Activated CD4-positive, alpha-beta T cell treated with anti-CD3 and anti-CD28 coated beads, Interleukin-2, amount 10 ng/mL, durations not matched to agents 24 days and 14 days (primary cell): Measurements from ENCODE around the gene GPR25. TPM values are rescaled to one million over a fixed set of nuclear protein-coding genes. Genes with fewer than 3 reads are reported as not detected.

Experiments used
- DNase-seq: peaks from one replicate; pipeline ENCODE4 v3.0.0; 2022
- H3K27ac Mint-ChIP-seq: one replicate; pipeline ENCODE4 v1.8.0; 2022; ENCODE audit warnings: mild to moderate bottlenecking, mixed read lengths
- H3K27me3 Mint-ChIP-seq: one replicate; pipeline ENCODE4 v1.8.0; 2022; ENCODE audit warnings: mixed read lengths
- H3K36me3 Mint-ChIP-seq: one replicate; pipeline ENCODE4 v1.8.0; 2022; ENCODE audit warnings: low read depth, mild to moderate bottlenecking, mixed read lengths
- H3K4me1 Mint-ChIP-seq: one replicate; pipeline ENCODE4 v1.8.0; 2021; ENCODE audit warnings: mixed read lengths
- H3K4me3 Mint-ChIP-seq: one replicate; pipeline ENCODE4 v1.8.0; 2022; ENCODE audit warnings: mild to moderate bottlenecking, moderate library complexity, mixed read lengths
- H3K9me3 Mint-ChIP-seq: one replicate; pipeline ENCODE4 v1.8.0; 2021; ENCODE audit warnings: mixed read lengths
- intact Hi-C: fragments of 100-400 bp; cut with micrococcal nuclease; formaldehyde crosslinking; loops from one replicate; pipeline ENCODE4 v1.15.1; 2023
- total RNA-seq: library from RNA; stranded (reverse); gene quantifications from 2 replicates; pipeline ENCODE4 v1.2.3, GENCODE V29; 2022

Gene GPR25
- total RNA-seq, 1 donor from 2014 or later, result not detected

DNA sequence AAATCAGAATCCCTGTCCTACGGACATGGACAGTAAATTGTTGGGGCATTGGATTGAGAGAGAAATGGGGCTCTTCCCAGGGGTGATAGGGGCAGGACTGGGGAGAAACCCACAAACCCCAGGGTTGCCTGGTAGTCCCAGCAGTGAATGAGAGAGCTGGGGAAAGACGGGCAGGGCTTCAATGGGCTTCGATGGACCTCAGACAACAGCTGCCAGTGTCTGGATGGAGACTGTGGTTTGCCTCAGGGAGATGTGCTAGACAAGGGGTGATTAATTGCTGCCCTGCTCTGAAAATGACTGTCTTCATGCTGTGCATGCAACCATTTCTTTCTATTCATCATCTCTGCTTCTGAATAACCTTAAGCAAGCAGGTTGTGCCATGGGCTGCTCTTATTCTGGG lies 7.4 kb downstream of the GPR25 start:
- Mint-ChIP-seq H3K4me3 (no peak overlapping the region), H3K4me1 (peaks cover 8% of the 10 kb centered on the region), H3K36me3 (no peaks in the 10 kb centered on the region), H3K9me3 (no peaks in the 10 kb centered on the region), H3K27ac (no peak overlapping the region), H3K27me3 (peaks cover 45% of the 10 kb centered on the region)
- DNase-seq, result no peak
- intact Hi-C loops, result loop anchor here (10.0 kb wide), 1 partner anchor 135 kb away; no protein-coding TSS in a partner anchor

DNA sequence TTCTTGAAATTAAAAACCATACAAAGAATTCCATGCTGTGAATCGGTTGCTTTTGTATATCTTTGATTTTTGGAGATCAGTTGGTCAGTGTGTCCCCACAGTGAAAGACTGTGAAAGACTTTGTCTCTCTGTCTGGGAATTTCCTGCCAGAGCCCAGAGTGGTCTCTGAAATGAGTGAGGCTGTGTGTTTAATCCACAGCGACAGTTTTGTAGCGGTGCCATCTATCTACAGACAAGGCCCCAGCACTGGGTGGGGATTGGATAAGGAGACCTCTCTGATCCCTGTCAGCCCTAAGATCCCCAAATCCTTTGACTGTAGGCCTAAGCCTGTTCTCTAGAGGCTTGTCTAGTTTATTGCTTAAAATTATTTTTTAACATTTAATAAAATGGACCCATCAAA lies 10.3 kb downstream of the GPR25 start:
- intact Hi-C loops, result loop anchor here (10.0 kb wide), 1 partner anchor 138 kb away; no protein-coding TSS in a partner anchor
- Mint-ChIP-seq H3K4me1 (peaks cover 17% of the 10 kb centered on the region), H3K27ac (no peak overlapping the region), H3K27me3 (peaks cover 32% of the 10 kb centered on the region), H3K4me3 (no peak overlapping the region), H3K36me3 (no peaks in the 10 kb centered on the region), H3K9me3 (no peaks in the 10 kb centered on the region)
- DNase-seq, result no peak

DNA sequence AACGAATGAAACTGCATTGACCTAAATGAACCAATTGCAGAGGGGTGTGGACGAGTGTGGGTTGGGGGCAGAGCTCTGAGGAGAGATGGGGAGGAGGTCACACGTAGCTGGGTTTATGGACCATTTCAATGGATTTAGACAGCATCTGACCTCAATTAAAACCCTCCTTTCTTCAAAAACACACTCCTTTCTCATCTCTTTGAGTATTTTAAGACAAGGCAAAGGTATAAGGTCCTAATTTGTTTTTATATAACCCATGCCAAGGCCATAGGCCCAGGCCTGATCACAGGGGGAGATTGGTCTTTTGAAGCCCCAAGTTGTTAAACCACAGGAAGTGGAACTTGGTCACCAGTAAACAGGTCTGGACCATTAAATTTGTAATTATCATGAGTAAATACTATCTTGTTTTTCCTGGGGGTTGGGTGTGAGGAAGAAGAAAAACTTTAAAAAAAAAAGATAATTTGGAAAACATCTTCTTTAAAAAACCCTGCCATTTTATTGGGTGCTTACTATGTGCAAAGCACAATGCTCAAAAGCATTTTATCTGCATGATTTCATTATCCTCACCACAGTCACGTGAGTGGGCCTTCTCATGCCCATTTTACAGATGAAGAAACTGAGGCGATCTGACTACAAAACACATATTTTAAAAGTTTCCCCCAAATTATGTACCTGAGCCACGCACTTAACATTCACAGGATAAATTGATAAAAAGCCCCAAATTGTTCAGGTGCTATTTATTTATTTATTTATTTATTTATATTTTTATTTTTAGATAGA lies 13.0 kb downstream of the GPR25 start:
- H3K9me3 Mint-ChIP-seq, result no peaks in the 10 kb centered on the region
- no peaks in the 10 kb centered on the region for H3K36me3 Mint-ChIP-seq
- intact Hi-C loops, result loop anchor here (5.0 to 10.0 kb wide), 4 partner anchors 141 to 734 kb away; partner anchors contain the start of gene KIF14
- H3K27me3 Mint-ChIP-seq, result peaks cover 27% of the 10 kb centered on the region
- DNase-seq, result no peak
- peaks cover 35% of the 10 kb centered on the region for H3K4me1 Mint-ChIP-seq
- H3K4me3 Mint-ChIP-seq, result no peak overlapping the region
- H3K27ac Mint-ChIP-seq, result no peak overlapping the region

DNA sequence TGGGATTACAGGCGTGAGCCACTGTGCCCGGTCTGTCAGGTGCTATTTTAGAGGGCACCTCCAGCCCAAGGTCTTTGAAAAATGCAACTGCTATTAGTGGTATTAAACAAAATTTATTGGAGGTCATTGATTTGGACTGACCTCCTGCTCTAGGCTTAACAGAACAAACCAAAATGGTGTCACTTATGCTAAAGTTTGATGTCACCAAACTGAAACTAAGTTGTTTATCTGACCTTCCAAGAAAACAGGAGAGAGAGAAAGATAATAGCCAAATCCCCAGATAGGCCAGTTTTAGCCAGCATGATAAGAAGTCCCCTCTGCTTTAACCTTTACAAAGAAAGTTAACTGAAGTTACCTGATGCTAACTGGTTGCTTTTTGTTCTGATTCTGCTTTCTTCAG lies 13.8 kb downstream of the GPR25 start:
- Mint-ChIP-seq H3K9me3 (no peaks in the 10 kb centered on the region), H3K4me3 (no peak overlapping the region), H3K4me1 (peaks cover 38% of the 10 kb centered on the region), H3K27me3 (peaks cover 27% of the 10 kb centered on the region), H3K27ac (no peak overlapping the region), H3K36me3 (no peaks in the 10 kb centered on the region)
- no peak for DNase-seq
- intact Hi-C loops, result loop anchor here (5.0 to 10.0 kb wide), 4 partner anchors 142 to 734 kb away; partner anchors contain the start of gene KIF14

DNA sequence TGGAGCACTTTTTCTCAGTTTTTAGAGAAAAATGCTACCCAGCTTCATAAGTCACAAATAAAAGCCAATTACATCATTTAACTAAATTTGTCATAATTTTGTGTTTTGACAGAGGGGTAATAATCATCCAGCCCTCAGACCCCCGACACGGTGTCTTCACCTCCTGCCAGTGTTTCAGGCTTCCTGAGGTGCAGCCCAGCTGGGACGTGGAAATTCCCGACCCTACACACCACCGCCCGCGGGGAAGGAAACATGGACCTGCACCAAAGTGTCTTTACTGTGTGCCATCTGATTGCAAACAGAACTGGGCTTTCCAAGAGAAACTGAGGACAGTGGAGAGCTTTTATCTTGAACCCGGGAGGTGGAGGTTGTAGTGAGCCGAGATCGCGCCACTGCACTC lies 14.3 kb downstream of the GPR25 start:
- no peak for DNase-seq
- no peaks in the 10 kb centered on the region for H3K36me3 Mint-ChIP-seq
- intact Hi-C loops, result loop anchor here (5.0 to 10.0 kb wide), 4 partner anchors 142 to 735 kb away; partner anchors contain the start of gene KIF14
- peaks cover 30% of the 10 kb centered on the region for H3K27me3 Mint-ChIP-seq
- no peaks in the 10 kb centered on the region for H3K9me3 Mint-ChIP-seq
- no peak overlapping the region for H3K27ac Mint-ChIP-seq
- peaks cover 39% of the 10 kb centered on the region for H3K4me1 Mint-ChIP-seq
- no peak overlapping the region for H3K4me3 Mint-ChIP-seq

DNA sequence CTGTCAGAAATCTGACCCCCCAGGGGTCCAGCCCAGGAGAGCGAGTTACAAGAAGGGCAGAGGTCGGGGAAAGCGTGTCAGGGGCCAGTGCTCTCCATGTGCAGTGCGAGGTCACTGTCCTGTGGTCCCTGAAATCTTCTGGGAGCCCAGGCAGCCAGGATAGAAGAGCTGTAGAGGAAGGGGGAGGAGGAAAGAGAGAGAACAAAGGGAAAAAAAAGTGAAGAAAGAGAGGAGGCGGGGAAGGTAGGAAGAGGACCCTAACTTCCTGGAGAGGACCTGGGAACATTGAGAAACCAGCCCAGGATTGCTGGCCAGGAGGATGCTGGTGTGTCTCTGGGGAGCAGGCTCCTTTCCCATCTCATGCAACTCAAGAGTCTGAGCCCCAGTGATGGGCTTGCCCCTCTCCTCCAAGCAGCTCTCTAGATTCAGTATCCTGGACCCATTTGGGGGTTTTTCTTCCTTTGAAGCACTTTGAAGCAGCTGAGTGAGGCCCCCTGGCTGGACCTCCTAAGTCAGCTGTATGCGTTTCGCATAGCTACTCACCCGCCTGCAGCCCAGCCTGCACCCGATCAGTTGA lies 15.1 kb downstream of the GPR25 start:
- H3K27ac Mint-ChIP-seq, result peak overlapping the region; percentile 67

DNA sequence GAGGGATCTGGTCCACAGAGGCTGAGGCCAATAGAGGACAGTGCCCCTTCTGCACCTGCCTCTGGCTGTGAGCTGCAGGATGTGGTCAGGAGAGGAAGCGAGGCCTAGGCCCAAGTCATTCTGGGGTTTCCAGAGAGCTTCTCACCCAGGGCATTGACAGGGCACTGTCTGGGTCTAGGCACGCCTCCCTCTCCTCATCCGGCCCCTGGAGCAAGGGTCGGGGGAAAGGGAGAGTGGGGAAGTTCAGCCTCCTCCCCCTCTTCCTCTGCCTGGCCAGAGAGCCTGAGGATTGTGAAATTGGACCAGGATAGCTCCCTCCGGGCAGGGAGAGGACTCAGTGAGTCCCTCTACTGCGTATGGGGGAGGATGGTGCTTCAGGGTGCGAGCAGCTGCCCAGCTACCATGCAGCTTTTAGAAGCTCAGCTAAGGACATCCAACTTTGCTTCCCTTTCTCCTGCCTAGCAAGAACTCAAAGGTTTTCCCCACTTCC lies 15.6 kb downstream of the GPR25 start:
- intact Hi-C loops, result loop anchor here (5.0 to 10.0 kb wide), 4 partner anchors 144 to 736 kb away; partner anchors contain the start of gene KIF14
- H3K27me3 Mint-ChIP-seq, result peaks cover 41% of the 10 kb centered on the region
- peaks cover 41% of the 10 kb centered on the region for H3K4me1 Mint-ChIP-seq
- H3K27ac Mint-ChIP-seq, result no peak overlapping the region
- peak overlapping the region; percentile 39 for H3K4me3 Mint-ChIP-seq
- H3K36me3 Mint-ChIP-seq, result no peaks in the 10 kb centered on the region
- peak; percentile 86 for DNase-seq
- no peaks in the 10 kb centered on the region for H3K9me3 Mint-ChIP-seq

More for the DNA sequence above, 15.1 kb downstream of the GPR25 start:
- Mint-ChIP-seq H3K4me1 (peaks cover 41% of the 10 kb centered on the region), H3K36me3 (no peaks in the 10 kb centered on the region), H3K4me3 (peak overlapping the region; percentile 16), H3K27me3 (peaks cover 37% of the 10 kb centered on the region), H3K9me3 (no peaks in the 10 kb centered on the region)
- intact Hi-C loops, result loop anchor here (5.0 to 10.0 kb wide), 4 partner anchors 143 to 736 kb away; partner anchors contain the start of gene KIF14
- no peak for DNase-seq

DNA sequence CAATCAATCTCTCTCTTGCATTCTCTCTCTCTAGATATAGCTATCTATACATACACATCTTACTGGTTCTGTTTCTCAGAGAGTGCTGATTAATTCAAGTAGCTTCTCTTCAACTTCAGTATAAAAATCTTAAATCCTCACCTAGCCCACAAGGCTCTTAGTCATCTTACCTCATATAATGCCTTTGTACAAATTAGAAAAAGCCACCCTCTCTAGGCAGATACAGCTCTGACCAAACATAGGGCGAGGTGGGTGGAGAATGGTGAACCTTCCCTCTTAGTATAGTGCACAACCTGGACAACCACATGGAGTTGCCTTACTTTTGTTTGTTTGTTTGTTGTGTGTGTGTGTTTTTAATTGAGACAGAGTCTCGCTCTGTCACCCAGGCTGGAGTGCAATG lies 16.8 kb downstream of the GPR25 start:
- no peaks in the 10 kb centered on the region for H3K9me3 Mint-ChIP-seq
- intact Hi-C loops, result loop anchor here (1.0 to 10.0 kb wide), 7 partner anchors 11 to 737 kb away; partner anchors contain the start of gene KIF14
- H3K4me1 Mint-ChIP-seq, result peaks cover 41% of the 10 kb centered on the region
- no peak for DNase-seq
- peak overlapping the region; percentile 39 for H3K27ac Mint-ChIP-seq
- H3K27me3 Mint-ChIP-seq, result peaks cover 44% of the 10 kb centered on the region
- peak overlapping the region; percentile 39 for H3K4me3 Mint-ChIP-seq
- H3K36me3 Mint-ChIP-seq, result no peaks in the 10 kb centered on the region

DNA sequence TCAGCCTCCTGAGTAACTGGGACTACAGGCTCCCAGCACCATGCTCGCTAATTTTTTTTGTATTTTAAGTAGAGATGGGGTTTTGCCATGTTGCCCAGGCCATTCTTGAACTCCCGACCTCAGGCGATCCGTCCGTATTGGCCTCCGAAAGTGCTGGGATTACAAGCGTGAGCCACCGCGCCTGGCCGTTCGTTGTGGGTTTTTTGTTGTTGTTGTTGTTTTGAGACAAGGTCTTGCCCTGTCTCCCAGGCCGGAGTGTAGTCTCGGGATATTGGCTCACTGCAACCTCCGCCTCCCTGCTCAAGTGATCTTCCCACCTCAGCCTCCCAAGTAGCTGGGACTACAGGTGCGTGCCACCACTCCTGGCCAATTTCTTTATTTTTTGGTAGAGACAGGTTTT lies 17.2 kb downstream of the GPR25 start:
- no peak overlapping the region for H3K4me3 Mint-ChIP-seq
- H3K27ac Mint-ChIP-seq, result no peak overlapping the region
- peaks cover 46% of the 10 kb centered on the region for H3K27me3 Mint-ChIP-seq
- no peaks in the 10 kb centered on the region for H3K9me3 Mint-ChIP-seq
- no peaks in the 10 kb centered on the region for H3K36me3 Mint-ChIP-seq
- no peak for DNase-seq
- H3K4me1 Mint-ChIP-seq, result peaks cover 41% of the 10 kb centered on the region
- intact Hi-C loops, result no loop called here

DNA sequence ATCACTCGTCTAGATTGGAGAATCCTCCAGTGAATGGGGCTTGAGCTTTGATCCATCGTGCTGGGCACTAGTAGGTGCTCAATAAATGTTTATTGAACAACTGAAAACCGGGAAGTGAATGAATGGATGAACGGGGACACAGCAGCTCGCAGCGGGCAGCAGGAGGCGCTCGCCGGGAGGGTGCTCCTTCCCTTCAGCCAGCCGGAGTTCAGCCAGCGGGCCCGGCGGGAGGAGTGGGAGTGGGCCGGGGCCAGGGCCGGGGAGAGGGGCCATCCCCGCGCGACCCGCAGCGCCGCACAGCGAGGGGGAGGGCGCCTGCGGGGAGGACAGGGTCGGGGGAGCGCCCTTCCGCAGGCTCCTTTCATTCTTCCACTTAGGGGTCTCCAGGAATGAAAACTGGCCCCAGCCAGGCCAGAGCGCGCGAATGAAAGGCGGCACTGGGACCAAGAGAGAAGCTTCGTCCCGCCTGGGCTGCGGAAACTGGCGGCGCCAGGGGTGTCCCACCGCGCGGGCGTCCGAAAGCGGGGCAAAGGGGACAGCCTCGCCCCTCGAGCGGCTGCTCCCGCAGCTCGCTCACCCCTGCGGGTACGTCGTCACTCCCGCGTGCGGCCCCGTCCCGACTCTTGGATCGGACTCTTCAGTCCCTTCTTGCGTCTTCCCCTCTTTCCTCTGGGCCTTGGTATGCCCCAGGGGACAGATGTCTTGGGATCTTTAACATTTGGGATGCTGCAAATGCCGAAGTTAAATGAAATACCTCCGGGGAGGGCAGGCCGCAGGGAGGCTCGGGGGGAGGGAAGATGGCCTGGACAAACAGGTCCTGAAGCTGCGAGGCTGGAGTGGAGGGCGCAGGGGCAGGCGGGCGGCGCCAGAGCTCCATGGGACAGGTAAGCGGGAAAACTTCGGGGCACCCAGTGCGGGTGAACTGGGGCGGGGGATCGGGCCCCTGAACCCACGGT lies 18.3 kb downstream of the GPR25 start:
- peaks cover 39% of the 10 kb centered on the region for H3K4me1 Mint-ChIP-seq

DNA sequence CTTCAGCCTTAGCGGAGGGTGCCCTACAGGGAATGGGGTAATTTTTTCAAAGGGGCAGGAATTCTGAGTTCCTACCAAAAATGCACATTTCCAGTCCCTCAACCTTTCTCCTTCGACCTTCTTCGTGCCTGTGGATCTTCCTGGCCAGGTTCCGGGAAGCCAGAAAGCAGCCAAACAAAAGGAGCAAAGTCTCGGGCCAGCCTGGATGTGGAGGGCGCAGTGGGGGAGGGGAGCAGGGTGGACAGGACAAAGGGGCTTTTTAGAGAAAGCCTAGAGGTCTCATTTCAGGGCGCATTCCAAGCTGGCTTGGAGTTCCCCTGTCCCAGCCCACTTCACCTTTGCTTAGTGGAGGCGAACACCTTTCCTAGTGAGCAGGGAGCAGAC lies 19.0 kb downstream of the GPR25 start:
- no peaks in the 10 kb centered on the region for H3K36me3 Mint-ChIP-seq
- peaks cover 50% of the 10 kb centered on the region for H3K27me3 Mint-ChIP-seq
- H3K27ac Mint-ChIP-seq, result no peak overlapping the region
- H3K4me3 Mint-ChIP-seq, result no peak overlapping the region
- intact Hi-C loops, result no loop called here
- peaks cover 38% of the 10 kb centered on the region for H3K4me1 Mint-ChIP-seq
- H3K9me3 Mint-ChIP-seq, result no peaks in the 10 kb centered on the region
- no peak for DNase-seq

More for the DNA sequence above, 18.3 kb downstream of the GPR25 start:
- H3K9me3 Mint-ChIP-seq, result no peaks in the 10 kb centered on the region
- H3K4me3 Mint-ChIP-seq, result peak overlapping the region; percentile 57
- intact Hi-C loops, result no loop called here
- H3K36me3 Mint-ChIP-seq, result no peaks in the 10 kb centered on the region
- peak; percentile 68 for DNase-seq
- H3K27ac Mint-ChIP-seq, result no peak overlapping the region
- H3K27me3 Mint-ChIP-seq, result peaks cover 46% of the 10 kb centered on the region

DNA sequence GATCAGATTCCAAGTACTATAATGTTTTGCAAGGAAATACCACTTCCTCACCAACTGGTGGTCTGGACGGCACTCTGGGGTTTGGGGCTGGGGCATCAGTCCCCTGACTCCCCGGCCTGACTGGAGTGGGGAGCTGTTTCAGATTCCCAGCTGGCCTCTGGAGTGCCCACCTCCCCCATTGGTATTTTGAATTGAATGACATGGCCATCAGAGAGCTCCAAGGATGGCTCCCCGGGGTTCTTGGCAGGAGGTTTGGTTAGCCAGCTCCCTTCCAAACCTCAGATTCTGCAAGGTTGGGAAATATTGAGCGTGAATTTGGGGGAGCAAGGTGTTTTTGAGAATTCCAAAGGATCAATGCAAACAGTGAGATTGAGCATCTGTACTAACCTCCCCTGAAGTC lies 19.8 kb downstream of the GPR25 start:
- no peak overlapping the region for H3K27ac Mint-ChIP-seq
- intact Hi-C loops, result no loop called here
- no peaks in the 10 kb centered on the region for H3K36me3 Mint-ChIP-seq
- no peak overlapping the region for H3K4me3 Mint-ChIP-seq
- H3K9me3 Mint-ChIP-seq, result no peaks in the 10 kb centered on the region
- peaks cover 51% of the 10 kb centered on the region for H3K27me3 Mint-ChIP-seq
- H3K4me1 Mint-ChIP-seq, result peaks cover 33% of the 10 kb centered on the region
- DNase-seq, result no peak

DNA sequence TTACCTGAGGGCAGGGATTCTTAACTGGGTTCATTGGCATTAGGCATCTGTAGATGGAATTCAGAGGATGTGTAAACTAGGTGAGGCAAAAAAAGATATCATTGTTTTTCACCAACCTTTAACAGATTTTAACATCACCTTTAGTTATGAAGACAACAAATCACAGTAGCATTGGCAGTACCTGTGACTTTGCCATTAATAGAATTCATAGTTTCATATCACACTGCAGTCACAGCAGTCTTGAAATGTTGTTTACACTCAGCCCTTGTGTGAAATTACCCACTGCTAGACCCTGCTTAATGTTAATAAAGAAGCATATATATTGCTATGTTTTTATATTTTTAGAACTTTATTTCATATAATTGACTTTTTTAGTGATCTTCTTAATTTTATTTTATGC lies 20.2 kb downstream of the GPR25 start:
- no peaks in the 10 kb centered on the region for H3K36me3 Mint-ChIP-seq
- peaks cover 30% of the 10 kb centered on the region for H3K4me1 Mint-ChIP-seq
- no peak for DNase-seq
- no peak overlapping the region for H3K4me3 Mint-ChIP-seq
- no peak overlapping the region for H3K27ac Mint-ChIP-seq
- no peaks in the 10 kb centered on the region for H3K9me3 Mint-ChIP-seq
- H3K27me3 Mint-ChIP-seq, result peaks cover 52% of the 10 kb centered on the region
- intact Hi-C loops, result no loop called here
